GM19395 (cell line): Measurements from ENCODE around the gene A1BG.
"Not testable (repeated sequence)": the region's sequence is repeated elsewhere in the genome, so short reads cannot be mapped to it uniquely, and the experiment has no call there.

Experiments
- ATAC-seq: cut with Tn5 transposase; IDR thresholded peaks from one replicate; pipeline ENCODE4 v1.9.1; 2021; ENCODE audit warnings: mild to moderate bottlenecking, moderate library complexity; ENCODE audit not compliant: unreplicated experiment

Gene A1BG

DNA sequence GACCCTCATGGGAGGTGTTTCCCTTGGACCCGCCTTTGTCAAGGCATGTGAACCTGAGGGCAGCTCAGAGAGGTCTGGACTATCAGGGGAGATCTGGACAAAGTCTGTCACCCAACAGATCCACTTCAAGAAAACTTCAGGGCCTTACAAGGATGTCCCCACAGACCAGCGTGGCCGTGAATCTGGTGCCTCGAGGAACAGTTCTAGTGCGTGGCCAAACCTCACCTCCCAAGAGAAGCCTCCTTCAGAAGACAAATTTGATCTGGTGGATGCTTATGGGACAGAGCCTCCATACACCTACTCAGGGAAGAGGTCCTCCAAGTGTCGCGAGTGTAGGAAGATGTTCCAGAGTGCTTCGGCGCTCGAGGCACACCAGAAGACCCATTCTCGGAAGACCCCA, 15.0 kb downstream of the A1BG start:
- ATAC-seq, result no peak

DNA sequence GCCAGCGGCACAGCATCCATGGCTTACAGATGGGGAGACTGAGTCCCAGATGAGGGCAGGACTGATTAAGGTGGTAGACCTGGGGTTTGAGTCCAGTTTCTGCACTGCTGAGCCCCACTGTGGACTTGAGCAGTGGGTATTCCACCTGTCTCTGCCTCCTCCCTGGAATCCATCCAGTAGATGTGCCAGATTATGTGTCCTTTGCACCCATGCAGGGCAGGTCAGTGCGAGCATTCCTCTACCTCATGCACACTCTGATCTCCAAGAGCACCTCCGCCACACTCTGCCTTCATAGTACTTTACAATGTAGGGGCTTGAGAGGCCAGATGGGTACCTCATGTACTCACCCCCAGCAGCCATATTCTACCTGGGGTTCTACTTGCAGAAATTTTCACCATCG, 16.5 kb downstream of the A1BG start:
- no peak for ATAC-seq

DNA sequence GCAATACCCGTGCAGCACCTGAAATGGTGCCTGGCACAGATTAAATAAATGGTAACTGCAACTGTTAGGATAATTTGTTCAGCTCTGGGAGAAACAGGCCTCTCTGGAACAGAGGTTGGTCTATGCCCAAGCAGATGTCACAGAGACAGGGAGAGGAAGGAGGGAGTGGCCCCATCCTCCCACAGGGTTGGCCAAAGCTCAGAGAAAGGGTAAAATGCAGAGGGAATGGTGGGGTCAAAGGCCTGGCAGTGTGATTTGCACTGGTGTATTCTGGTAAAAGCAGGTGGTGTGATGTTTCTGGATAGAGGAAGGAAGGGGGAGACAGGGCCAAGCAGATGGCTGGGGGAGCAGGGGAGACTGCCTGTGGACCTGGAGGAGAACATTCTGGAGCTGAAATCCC, 17.1 kb downstream of the A1BG start:
- no peak for ATAC-seq

DNA sequence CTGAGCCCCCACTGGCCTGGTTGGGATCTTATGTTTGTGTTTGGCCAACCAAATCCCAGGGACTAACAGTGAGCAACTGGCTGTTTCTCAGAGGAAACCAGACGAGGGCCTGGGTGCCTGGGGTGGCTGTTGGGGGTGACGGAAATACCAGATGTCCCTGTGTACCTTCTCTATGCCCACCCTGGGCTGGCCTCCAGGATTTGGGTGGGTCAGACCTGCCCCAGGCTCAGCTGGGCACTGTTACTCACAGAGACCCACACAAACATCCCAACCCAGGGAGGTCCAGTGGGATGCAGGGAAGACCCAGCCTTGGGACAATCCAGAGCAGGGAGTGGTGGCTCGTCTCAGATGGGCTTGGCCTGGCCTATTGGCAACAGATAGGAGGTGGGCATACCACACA, 17.7 kb downstream of the A1BG start:
- no peak for ATAC-seq

DNA sequence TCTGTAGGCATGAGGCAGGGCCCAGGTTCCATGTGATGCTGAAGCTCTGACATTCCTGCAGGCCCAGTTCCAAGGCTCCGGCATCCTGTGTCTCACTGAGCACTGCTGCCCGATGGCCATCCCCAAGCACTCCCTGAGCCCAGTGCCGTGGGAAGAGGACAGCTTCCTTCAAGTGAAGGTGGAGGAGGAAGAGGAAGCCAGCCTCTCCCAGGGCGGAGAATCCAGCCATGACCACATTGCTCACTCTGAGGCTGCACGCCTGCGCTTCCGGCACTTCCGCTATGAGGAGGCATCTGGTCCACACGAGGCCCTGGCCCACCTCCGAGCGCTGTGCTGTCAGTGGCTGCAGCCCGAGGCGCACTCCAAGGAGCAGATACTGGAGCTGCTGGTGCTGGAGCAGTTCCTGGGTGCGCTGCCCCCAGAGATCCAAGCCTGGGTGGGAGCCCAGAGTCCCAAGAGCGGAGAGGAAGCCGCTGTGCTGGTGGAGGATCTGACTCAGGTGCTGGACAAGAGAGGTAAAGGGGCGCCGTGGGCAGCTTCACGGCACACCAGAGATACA, 18.5 kb downstream of the A1BG start:
- no peak for ATAC-seq

DNA sequence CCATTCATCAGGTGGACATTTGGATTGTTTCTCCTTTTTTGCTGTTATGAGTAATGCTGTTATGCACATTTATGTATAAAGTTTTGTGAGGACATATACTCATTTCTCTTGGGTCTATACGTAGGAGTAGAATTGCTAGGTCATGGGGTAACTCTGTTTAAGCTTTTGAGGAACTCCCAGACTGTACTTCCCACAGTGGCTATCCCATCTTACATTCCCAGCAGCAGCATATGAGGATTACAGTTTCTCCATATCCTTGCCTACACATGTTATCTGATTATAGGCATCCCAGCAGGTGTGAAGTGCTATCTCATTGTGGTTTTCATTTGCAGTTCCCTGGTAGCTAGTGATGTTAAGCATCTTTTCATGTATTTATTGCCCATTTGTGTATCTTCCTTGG, 20.6 kb downstream of the A1BG start:
- ATAC-seq, result no peak

DNA sequence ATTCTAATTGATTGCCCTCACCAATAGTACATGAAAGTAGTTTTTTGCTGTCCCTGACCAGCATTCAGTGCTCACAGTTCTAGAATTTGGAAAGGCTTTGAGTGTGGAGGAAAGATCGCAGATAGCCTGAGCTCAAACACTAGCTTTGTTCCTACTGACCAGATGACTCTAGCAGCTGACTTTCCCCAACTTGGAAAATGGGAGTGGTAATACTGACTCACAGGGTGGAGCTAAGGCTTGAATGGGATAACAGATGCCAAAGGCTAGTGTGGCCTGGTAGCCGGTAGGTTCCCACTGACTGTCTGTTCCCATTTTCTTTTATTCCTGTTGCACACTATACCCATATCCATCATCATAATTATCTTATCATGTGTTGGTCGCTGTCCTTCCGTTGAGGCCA, 22.8 kb downstream of the A1BG start:
- ATAC-seq, result no peak

DNA sequence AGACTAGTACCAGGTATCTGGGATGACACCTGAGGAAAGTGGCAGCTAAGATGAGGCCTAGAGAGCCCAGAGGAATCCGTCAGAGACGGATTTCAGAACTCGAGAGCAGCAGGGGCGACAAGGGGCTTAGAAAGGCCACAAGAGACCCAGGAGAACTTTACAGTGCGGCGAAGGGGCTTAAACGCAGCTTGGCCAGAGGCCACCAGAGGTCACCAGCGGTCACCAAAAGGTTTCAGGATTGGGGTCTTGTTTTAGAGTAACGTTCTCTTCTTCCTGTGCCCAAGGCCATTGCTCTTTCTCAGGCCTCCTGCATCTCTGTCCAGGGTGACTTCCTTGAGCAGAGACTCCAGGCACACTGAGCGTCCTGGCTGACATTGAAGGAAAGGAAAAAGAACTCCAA, 24.3 kb downstream of the A1BG start:
- ATAC-seq, result no peak

DNA sequence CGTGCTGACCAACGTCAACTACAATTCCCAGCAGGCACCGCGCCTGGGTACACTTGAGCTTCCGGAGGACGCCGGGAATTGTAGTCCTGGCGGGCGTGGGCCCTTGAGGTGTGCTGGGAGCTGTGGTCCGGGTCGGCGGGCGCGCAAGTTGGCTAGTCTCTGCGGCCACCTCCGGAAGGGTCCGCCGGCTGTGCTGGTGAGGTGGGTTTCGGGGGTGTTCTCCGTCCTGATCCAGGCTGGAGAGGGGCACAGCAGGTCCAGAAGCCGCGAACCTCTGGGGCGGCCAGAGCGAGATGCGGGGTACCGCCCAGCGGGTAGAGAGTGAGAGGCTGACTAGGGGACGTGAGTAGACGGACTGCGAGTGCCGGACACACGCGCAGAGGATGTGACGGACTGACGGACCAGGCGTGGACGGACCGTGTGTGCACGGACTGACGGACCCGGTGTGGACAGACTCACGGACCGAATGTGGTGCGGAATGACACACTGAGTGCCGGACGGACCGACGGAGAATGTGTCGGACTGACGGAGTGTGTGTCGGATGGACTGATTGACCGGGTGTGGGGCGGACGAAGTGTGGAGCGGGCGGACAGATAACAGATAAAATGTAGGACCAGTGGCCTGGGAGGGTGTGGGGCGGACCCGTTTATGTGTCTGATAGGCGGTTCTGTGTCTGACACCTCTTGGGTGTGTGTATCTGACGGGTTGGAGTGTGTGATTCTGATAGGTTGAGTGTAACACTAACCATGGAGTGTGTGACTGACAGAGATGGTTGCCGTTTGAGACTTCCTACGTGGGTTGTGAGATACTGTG, 26.2 kb downstream of the A1BG start, which contains the start of gene ZSCAN22:
Gene ZSCAN22, plus strand, starts transcription at position 81 of the 813 bp plus-strand sequence. CDS start 7,809 bp downstream, outside the sequence.
- peak; percentile 89 for ATAC-seq

DNA sequence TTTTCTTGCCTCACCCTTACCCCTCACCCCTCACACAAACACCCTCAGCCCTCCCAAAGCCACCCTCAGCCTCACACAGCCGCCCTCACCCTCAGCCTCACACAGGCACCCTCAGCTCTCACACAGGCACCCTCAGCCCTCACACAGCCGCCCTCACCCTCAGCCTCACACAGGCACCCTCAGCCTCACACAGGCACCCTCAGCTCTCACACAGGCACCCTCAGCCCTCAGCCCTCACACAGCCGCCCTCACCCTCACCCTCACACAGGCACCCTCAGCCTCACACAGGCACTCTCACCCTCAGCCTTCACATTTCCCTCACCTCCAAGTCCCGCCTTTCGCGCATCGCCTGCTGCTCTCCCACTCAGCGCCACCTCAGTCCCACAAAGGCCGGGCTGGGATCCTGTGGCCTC, 26.8 kb downstream of the A1BG start:
- ATAC-seq, result no peak

DNA sequence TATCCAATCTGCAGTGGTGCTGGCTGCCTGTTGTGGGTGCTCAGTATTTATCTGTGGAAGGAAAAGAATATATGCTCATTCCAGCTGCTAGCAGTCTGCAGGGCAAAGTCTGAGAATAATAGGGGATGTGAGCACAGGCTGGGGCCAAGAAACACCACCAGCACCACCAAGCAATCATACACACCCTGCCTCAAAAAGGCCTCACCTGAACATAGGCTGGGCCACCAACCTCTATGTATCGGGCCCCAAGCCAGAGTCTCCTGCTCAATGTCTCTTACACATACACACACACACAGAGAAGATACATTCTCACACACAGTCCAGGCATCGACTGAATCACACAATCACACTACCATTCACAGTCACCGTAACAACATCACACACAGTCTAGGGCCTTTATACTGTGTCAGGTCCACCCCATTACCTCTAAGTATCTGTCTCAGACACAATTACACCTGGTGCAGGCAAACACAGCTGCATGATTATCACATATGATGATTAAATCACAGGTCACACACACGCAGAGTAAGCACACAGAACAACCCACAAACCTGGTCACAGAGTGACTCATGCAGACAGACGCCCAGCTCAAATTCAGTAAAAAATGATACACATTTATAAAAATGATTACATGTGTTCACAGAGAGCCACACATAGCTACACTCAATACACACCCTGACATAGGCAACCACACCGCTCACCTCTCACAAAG, 27.8 kb downstream of the A1BG start:
- ATAC-seq, result no peak

DNA sequence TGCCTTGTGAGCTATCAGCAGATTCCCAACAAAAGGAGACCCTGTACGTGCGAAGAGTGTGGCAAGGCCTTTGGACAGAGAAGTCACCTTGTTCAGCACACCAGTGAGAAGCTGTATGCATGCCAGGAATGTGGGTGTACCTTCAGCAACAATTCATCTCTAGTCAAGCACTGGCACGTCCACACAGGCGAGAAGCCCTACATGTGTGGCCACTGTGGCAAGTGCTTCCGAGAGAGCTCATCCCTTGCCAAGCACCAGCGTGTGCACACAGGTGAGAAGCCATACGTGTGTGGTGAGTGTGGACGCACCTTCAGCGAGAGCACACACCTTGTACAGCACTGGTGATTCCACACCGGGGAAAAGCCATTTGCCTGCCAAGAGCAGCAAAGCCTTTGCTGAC, 34.1 kb downstream of the A1BG start:
- no peak for ATAC-seq

DNA sequence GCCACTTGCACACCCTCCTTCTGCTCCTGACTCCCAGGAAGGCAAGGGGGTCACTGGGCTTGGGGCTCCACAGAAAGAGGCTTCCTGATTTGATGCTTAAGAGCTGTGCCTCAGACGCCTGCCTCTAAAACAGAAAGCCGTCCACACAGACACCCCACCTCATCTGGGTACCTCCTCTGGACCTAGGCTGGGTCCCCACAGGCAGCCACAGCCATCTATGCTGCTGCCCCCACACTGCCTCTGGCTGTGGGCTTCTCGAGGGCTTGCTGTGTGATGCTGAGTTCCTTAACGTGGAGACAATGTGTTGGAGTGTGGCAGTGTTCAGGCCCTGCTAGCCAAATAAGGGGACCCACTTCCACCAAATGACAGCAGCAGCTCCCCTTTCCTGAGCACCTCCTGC, 35.0 kb downstream of the A1BG start:
- ATAC-seq, result no peak

DNA sequence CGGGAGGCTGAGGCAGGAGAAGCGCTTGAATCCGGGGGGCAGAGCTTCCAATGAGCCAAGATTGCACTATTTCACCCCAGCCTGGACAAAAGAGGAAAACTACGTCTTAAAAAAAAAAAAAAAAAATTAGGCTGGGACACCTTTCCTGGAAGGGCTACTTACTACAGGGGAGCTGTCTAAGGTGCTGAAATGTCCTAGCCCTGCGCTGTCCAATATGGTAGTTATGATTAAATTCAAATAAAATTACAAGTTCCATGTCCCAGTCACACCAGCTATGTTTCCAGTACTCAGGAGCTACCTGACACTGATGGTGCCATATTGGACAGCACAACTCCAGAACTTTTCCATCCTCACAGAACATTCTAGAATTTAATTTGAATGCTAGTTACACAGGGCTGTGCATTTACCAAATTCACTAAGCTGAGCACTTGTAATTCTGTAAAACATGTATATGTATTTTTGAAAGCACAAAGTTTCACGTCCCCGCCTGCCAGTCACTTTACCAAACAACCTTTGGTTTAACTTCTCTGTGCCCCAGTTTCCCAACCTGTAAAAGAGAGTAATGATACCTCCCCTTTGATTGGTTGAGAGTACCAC, 35.7 kb downstream of the A1BG start:
- no peak for ATAC-seq

DNA sequence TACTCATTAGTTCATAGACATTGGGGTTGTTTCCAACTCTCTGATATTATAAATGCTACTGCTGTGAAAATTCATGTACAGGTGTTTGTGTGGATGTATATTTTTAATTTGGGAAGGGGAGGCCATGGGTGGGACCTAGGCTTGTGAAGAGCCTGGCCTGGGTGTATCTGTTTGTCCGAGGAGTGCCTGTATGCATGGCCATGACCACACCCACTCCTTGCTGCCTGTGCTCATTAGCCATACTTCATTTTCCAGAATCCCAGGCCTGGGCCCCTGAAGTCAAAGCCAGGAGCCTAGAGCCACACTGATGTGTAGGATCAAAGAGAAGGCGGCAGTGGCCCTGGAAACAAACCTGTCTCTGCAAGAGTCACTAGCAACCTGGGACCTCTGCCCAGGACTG, 37.7 kb downstream of the A1BG start:
- no peak for ATAC-seq

DNA sequence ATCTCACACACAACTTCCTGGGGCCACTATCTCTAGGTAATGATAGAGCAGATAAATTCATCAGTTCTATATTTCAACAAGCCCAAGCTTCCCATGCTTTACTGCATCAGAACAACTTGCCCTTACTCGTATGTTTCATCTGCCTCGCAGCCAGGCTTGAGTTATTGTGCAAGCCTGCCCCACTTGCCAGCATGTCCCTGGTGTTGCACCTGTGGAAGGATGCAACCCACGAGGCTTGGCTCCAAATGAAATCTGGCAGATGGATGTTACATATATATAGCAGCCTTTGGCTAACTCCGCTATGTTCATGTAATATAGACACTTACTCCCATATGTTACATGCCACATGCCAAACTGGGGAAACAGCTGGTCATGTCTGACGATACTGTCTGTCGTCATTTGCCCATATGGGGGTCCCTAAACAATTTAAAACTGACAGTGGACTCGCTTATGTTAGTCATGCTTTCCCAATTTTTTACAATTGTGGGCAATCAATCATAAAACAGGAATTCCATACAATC, 41.9 kb downstream of the A1BG start:
- ATAC-seq, result no peak

DNA sequence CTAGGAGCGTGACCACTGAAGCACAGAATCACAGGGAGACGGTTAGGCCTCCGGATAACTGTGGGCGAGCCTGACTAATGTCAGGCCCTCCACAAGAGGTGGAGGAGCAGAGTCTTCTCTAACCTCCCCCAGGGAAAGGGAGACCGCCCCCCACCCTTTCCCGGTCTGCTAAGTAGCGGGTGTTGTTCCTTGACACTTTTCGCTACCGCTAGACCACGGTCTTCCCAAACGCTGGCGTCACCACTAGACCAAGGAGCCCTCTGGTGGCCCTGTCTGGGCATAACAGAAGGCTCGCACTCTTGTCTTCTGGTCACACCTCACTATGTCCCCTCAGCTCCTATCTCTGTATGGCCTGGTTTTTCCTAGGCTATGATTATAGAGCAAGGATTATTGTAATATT, 42.6 kb downstream of the A1BG start:
- ATAC-seq, result not testable (repeated sequence)

DNA sequence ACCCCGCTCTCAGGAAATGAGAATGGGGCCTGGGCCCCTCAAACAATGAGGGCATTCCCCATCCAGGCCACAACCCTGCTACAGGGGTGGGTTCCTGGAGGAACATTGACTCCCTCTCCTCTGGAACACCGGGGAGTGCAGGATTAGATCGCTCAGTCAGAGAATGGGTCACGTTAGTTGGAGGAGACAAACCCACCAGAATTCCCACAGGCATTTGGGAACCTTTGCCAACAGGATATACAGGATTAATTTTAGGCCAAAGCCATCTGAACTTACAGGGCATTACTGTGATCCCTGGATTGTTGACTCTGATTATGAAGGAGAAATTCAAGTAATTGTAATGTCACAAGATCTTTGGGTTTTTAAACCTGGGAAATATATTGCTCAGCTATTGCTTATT, 45.6 kb downstream of the A1BG start:
- no peak for ATAC-seq

DNA sequence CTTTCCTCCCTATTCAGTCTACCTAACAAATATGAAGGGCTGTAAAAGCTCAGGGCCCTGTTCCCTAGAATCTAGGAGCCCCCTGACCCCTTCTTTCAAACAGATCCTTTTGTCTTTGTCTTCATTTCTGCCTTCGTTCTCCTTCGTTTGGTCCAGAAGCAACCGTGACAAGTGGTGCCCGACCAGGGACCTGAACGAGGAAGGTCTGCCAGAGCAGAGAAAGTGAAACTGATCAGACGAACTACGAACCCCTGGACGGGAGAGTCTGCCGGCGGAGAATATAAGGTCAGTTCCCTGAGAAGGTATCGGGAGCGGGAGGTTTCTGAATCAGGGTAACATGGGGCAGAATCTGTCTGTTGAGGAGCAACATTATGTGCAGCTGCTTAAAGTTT, 47.4 kb downstream of the A1BG start:
- no peak for ATAC-seq

DNA sequence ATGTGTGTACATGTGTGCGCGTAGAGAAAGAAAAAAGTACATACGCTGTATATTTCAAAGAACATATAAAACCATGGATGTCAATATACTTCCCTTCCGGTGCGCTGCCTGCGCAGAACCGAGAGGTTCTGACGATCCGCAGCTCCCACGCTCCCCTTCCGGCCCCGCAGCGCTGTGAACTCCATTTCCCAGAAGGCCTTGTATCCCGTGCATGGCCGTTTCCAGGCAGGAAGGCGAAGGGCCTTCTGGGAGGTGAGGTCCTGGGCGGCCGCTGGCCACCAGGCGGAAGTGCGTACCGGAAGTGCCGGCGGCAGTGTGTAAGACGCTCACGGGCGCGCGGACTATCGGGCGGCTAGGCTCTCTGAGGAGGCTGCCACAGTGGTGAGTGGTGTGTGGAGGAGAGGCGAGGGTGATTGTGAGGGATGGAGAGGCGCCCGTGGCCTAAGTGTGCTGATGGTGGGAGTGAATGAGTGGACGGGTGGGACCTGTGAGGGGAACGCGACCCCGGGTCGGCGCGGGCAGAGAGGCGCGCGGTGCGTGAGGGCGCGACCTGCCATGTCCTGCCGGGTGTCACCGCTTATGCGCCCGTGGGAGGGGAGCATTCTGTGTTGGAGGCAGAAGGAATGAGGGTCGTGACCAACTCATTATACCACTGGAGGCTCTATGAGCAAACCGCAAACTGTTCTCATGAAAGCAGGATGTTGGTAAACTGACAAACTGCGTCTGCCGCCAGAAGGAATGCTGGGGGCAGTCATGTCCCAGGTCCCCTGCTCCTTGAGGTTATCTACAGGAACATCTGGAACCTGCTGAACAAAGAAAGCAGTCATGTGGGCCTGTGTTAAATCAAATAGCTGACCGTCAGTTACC, 48.0 kb downstream of the A1BG start, which contains the start of gene ERVK3-1:
Gene ERVK3-1, plus strand, starts transcription at position 313 of the 867 bp plus-strand sequence. CDS start 6,792 bp downstream, outside the sequence.
- peak; percentile 96 for ATAC-seq

DNA sequence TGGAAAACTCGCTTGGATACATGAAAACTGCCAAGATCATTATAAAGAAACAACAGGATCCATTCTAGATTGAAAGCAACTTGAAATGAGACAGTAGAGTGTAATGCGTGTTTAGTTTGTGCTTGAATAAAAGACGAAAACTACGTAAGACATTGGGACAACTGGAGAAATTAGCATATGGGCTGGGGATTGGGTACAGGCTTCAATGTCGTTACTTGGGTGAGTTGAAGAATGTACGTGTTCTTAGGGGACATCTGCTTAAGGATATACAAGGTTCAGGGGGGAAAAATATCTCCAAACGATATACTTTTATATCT, 48.6 kb downstream of the A1BG start:
- no peak for ATAC-seq
